MM.1S (cell line): ENCODE measurements around the gene TPCN2.

Experiments
- DNase-seq: peaks from one replicate; pipeline ENCODE4 v3.0.0-alpha.2; 2015
- H2AFZ ChIP-seq: fragments of 300-600 bp; sonication (generic); 2 replicates; pipeline ENCODE4 v1.6.0; 2016; ENCODE audit warnings: antibody characterized with exemption, low read length
- H3F3A ChIP-seq: fragments of 300-600 bp; sonication (generic); 2 replicates; pipeline ENCODE4 v1.6.1; 2016; ENCODE audit warnings: mild to moderate bottlenecking, antibody characterized with exemption, low read length, moderate library complexity, mixed read lengths; ENCODE audit not compliant: insufficient read depth
- H3K27ac ChIP-seq: fragments of 300-600 bp; sonication (generic); 2 replicates; pipeline ENCODE4 v1.5.1; 2016; ENCODE audit warnings: mild to moderate bottlenecking, low read length
- H3K27me3 ChIP-seq: fragments of 300-600 bp; sonication (generic); replicated peaks from 2 replicates; pipeline ENCODE4 v1.6.0; 2016; ENCODE audit warnings: low read length; ENCODE audit not compliant: insufficient read depth
- H3K36me3 ChIP-seq: fragments of 300-600 bp; sonication (generic); replicated peaks from 2 replicates; pipeline ENCODE4 v1.6.1; 2016; ENCODE audit warnings: mild to moderate bottlenecking, low read length, mixed read lengths; ENCODE audit not compliant: insufficient read depth
- H3K4me1 ChIP-seq: fragments of 300-600 bp; sonication (generic); 2 replicates; pipeline ENCODE4 v1.6.1; 2016; ENCODE audit warnings: low read length, mixed read lengths
- H3K4me2 ChIP-seq: fragments of 300-600 bp; sonication (generic); 2 replicates; pipeline ENCODE4 v1.6.0; 2016; ENCODE audit warnings: low read depth, low read length
- H3K4me3 ChIP-seq: fragments of 300-600 bp; sonication (generic); 2 replicates; pipeline ENCODE4 v1.5.1; 2016; ENCODE audit warnings: low read length, mixed read lengths
- H3K79me2 ChIP-seq: fragments of 300-600 bp; sonication (generic); 2 replicates; pipeline ENCODE4 v1.6.1; 2016; ENCODE audit warnings: mixed run types, low read length, mixed read lengths
- H3K9ac ChIP-seq: fragments of 300-600 bp; sonication (generic); 2 replicates; pipeline ENCODE4 v1.6.1; 2016; ENCODE audit warnings: low read length, mixed read lengths
- H3K9me2 ChIP-seq: fragments of 300-600 bp; sonication (generic); replicated peaks from 2 replicates; pipeline ENCODE4 v1.6.1; 2016; ENCODE audit warnings: mild to moderate bottlenecking, low read length, mixed read lengths; ENCODE audit not compliant: insufficient read depth
- H3K9me3 ChIP-seq: fragments of 300-600 bp; sonication (generic); replicated peaks from 2 replicates; pipeline ENCODE4 v1.6.1; 2016; ENCODE audit warnings: mild to moderate bottlenecking, low read length, mixed read lengths; ENCODE audit not compliant: insufficient read depth
- H4K20me1 ChIP-seq: fragments of 300-600 bp; sonication (generic); 2 replicates; pipeline ENCODE4 v1.6.1; 2016; ENCODE audit warnings: mild to moderate bottlenecking, low read length, moderate library complexity, mixed read lengths; ENCODE audit not compliant: insufficient read depth
- CTCF ChIP-seq: fragments of 300-600 bp; sonication (generic); IDR thresholded peaks from 2 replicates; pipeline ENCODE4 v1.5.1; 2016; ENCODE audit warnings: antibody characterized with exemption, low read length, mixed read lengths
- EZH2 ChIP-seq: fragments of 300-600 bp; sonication (generic); optimal IDR thresholded peaks from 2 replicates; pipeline ENCODE3; 2017; ENCODE audit warnings: low read depth, mild to moderate bottlenecking, antibody characterized with exemption, low read length, mixed read lengths
- EZH2phosphoT487 ChIP-seq: fragments of 300-600 bp; sonication (generic); IDR thresholded peaks from 2 replicates; pipeline ENCODE4 v1.6.1; 2018; ENCODE audit warnings: antibody characterized with exemption, low read length

The TPCN2 gene

GRCh38 chr11:69115586-69116560, 67.1 kb downstream of the TPCN2 start:
- H2AFZ ChIP-seq, result no peak overlapping the region
- H3K27me3 ChIP-seq, result peaks cover 83% of the 10 kb centered on the region
- no peaks in the 10 kb centered on the region for H3K79me2 ChIP-seq
- no peak for TF ChIP-seq EZH2phosphoT487
- no peak for TF ChIP-seq EZH2
- TF ChIP-seq CTCF, result no peak
- no peaks in the 10 kb centered on the region for H3K9me2 ChIP-seq
- no peak overlapping the region for H3K27ac ChIP-seq
- DNase-seq, result no peak
- no peaks in the 10 kb centered on the region for H4K20me1 ChIP-seq
- H3K4me3 ChIP-seq, result no peak overlapping the region
- H3K9me3 ChIP-seq, result no peaks in the 10 kb centered on the region
- no peak overlapping the region for H3K4me2 ChIP-seq
- H3F3A ChIP-seq, result no peaks in the 10 kb centered on the region
- no peaks in the 10 kb centered on the region for H3K4me1 ChIP-seq
- no peaks in the 10 kb centered on the region for H3K36me3 ChIP-seq
- no peak overlapping the region for H3K9ac ChIP-seq

- no peak overlapping the region for H2AFZ ChIP-seq
- no peaks in the 10 kb centered on the region for H3K9me2 ChIP-seq
- H3K4me3 ChIP-seq, result no peak overlapping the region
- no peak for DNase-seq
- no peak overlapping the region for H3K9ac ChIP-seq
- TF ChIP-seq CTCF (no peak), EZH2phosphoT487 (no peak), EZH2 (no peak)
- no peaks in the 10 kb centered on the region for H3K4me1 ChIP-seq
- no peaks in the 10 kb centered on the region for H3F3A ChIP-seq
- H3K9me3 ChIP-seq, result no peaks in the 10 kb centered on the region
- H3K36me3 ChIP-seq, result no peaks in the 10 kb centered on the region
- H3K27me3 ChIP-seq, result peaks cover 83% of the 10 kb centered on the region
- no peak overlapping the region for H3K4me2 ChIP-seq
- no peaks in the 10 kb centered on the region for H4K20me1 ChIP-seq
- no peak overlapping the region for H3K27ac ChIP-seq
- H3K79me2 ChIP-seq, result no peaks in the 10 kb centered on the region
Observed at GRCh38 chr11:69116671-69117070, 67.9 kb downstream of the TPCN2 start.

GRCh38 chr11:69119190-69119589, 70.5 kb downstream of the TPCN2 start:
- no peaks in the 10 kb centered on the region for H3F3A ChIP-seq
- H3K27ac ChIP-seq, result no peak overlapping the region

More at GRCh38 chr11:69119190-69119589, 70.5 kb downstream of the TPCN2 start:
- no peaks in the 10 kb centered on the region for H3K4me1 ChIP-seq
- no peaks in the 10 kb centered on the region for H3K79me2 ChIP-seq
- no peaks in the 10 kb centered on the region for H3K9me2 ChIP-seq
- H3K4me3 ChIP-seq, result no peak overlapping the region
- H3K27me3 ChIP-seq, result peaks cover 85% of the 10 kb centered on the region
- DNase-seq, result no peak
- TF ChIP-seq EZH2phosphoT487 (no peak), EZH2 (no peak), CTCF (no peak)
- H3K36me3 ChIP-seq, result no peaks in the 10 kb centered on the region
- no peak overlapping the region for H3K9ac ChIP-seq
- H3K4me2 ChIP-seq, result no peak overlapping the region
- no peaks in the 10 kb centered on the region for H3K9me3 ChIP-seq
- H4K20me1 ChIP-seq, result no peaks in the 10 kb centered on the region
- no peak overlapping the region for H2AFZ ChIP-seq
